DMS153 (cell line): Measurements from ENCODE around the gene IFT20.

Experiments
- DNase-seq: peaks from one replicate; lab custom pipeline; 2025; lab: John Stamatoyannopoulos, UW

Gene IFT20

DNA sequence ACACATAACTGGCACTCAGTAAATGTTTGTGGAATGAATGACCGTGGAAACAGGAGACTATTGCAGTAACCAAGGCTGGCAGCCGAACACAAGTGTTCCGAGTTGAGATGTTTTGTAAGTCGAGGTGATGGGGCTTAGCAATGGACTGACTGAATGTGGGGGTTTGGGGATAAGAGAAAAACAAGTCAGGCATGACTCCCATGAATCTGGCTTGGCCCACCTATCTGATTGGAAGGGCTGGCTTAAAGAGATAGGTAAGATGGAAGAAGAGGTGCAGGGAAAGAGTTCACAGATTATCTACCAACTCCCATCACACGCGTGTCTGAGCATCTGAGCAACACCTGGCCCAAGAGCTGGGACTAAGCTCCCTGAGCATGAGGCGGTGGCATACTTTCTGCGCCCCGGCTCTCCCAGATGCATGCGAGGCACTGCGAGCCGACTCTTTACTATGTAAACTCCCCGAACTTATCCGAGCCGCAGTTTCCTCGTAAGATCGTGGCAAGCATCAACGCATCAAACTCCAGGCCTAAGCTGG lies 539 bp downstream of the IFT20 start:
- DNase-seq = no peak

DNA sequence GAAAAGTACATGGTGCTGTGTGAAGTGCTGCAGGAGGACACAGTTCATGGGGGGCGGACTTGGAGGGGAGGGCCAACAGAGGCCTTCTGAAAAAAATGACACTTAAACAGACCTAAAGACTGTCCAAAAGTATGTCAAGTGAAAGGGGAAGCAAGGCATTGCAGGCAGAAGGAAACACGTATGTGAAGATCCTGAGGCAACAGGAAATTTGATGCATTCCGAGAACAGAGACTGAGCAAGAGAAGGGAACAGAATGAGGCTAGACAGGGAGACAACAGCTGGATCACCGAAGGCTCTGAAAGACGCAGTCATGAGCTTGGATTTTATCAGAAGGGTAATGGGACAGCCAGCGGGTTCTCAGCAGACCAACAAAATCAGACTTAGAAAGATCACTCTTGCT lies 1.1 kb downstream of the IFT20 start:
- DNase-seq = no peak

- no peak for DNase-seq
These were observed 2.1 kb downstream of the IFT20 start for GRCh38 chr17:28333083-28333746.

GRCh38 chr17:28331891-28332420 lies 3.3 kb downstream of the IFT20 start:
- DNase-seq = no peak

GRCh38 chr17:28330671-28331070 lies 4.6 kb downstream of the IFT20 start:
- DNase-seq = no peak

DNA sequence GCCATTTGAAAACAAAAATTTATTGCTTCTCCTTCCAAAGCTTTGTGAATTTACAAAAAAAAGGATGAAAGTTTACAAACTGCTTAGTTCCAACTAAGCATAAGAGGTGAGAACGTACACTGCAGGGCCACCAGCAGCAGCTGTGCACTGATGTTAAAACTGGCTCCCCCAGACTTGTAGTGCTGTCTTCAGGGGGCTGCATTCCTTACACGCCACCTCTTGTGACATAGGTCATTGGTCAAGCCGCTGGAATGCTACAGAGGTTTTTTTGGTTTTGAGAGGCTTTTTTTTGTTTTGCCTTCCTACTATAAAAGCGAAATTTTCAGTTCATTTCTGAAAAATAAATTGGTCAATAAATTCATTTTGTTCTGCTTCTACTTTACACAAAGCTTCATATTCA lies 6.9 kb downstream of the IFT20 start:
- no peak for DNase-seq

- no peak for DNase-seq
These were observed 7.6 kb downstream of the IFT20 start for GRCh38 chr17:28327709-28328108.

DNA sequence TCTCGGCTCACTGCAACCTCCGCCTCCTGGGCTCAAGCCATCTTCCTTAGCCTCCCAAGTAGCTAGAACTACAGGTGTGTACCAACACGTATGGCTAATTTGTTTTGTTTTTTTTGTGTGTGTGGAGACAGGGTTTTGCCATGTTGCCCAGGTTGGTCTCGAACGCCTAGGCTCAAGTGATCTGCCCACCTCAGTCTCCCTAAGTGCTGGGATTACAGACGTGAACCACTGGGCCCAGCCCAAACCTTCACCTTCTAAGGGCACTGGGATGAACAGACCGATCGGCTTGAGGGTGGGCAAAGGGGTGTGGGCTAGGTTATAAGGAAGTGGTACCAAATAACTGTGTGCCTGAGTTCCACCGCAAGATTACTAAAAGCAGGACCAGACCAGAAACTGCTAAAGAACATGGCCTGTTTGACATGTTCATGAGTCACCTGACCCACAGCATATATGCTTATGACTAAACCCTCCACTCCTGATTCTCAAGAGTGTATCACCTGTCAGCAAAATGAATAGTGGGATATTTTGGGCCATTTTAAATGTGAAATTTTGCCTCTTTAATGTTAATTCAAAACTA lies 8.2 kb downstream of the IFT20 start:
- DNase-seq = no peak

GRCh38 chr17:28326114-28326513 lies 9.2 kb downstream of the IFT20 start:
- DNase-seq = no peak

DNA sequence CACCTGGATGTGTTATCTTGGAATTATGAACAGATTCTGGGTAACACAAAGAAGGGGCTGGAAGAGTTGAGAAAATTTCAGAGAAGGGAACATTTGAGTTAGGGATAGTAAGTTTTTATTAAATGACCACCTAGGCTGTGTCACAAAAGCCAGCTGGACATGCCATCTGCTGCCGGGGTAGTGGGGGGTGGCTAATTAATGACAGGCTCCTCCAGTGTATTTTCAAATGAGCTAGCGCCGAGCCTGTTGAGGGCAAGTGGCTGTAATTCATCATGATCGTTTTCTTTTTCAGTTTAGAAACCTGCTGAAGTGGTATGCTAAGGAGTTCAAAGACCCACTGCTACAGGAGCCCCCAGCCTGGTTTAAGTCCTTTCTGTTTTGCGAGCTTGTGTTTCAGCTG lies 10.1 kb downstream of the IFT20 start:
- DNase-seq = no peak

DNA sequence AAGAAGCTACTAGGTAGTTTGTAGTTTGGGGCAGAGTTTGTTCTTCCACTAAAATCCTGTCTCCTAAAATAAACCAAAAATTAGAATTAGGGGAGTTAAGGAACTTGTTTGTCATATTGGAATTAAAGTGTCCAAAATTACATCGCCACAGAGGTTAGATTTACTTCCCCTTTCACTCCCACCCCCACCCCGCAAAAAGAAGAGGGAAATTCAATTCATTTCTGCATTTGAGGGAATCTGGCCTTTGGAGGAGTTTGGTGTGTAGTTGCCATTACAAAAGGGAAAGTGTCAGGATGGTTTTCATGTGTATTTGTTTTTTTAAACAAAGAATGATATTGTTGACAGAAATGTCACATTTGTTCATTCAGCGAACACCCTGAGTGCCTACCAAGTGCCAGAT lies 10.5 kb downstream of the IFT20 start:
- DNase-seq = no peak

GRCh38 chr17:28324267-28324745 lies 11.0 kb downstream of the IFT20 start:
- DNase-seq = no peak

DNA sequence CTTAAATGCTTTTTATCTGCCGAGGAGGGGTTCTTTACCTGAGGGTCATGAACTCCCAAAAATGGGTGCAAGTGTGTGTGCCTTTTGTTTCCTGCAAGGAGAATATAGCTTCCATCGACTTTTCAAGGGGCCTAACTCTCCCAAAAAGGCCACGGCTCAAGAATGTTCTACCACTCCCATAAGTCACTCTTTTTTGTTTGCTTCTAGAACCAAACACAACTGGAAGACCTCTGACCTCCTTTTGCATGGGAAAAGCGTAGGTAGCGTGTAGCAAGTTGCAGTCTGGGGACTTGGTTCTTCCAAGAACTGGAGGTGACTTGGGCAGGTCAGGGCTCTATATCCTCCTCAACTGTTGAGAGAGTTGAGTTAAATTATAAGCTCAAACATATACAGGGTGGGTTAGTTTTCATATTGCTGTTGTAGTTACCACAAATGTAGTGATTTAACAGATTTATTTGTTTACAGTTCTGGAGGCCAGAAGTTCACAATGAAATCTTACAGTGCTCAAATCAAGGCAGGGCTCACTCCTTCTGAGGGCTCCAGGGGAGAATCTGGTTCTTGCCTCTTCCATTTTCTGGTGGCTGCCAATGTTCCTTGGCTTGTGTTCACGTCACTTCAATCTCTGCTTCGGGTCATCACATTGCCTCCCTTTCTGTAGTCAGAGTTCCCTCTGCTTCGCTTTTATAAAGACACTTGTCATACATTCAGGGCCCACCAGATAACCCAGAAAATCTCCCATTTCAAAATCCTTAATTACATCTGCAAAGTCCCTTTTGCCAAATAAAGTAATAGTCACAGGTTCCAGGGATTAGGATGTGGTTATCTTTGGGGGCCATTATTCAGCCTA lies 14.8 kb downstream of the IFT20 start:
- no peak for DNase-seq

- no peak for DNase-seq
These were observed 15.7 kb downstream of the IFT20 start for GRCh38 chr17:28319598-28319935.

- DNase-seq = peak; percentile 99
These were observed 16.3 kb downstream of the IFT20 start, which contains the start of gene TMEM97 for GRCh38 chr17:28318759-28319597. TMEM97 (plus strand) TSS chr17:28319200; CDS start chr17:28319240, 40 bp downstream.

DNA sequence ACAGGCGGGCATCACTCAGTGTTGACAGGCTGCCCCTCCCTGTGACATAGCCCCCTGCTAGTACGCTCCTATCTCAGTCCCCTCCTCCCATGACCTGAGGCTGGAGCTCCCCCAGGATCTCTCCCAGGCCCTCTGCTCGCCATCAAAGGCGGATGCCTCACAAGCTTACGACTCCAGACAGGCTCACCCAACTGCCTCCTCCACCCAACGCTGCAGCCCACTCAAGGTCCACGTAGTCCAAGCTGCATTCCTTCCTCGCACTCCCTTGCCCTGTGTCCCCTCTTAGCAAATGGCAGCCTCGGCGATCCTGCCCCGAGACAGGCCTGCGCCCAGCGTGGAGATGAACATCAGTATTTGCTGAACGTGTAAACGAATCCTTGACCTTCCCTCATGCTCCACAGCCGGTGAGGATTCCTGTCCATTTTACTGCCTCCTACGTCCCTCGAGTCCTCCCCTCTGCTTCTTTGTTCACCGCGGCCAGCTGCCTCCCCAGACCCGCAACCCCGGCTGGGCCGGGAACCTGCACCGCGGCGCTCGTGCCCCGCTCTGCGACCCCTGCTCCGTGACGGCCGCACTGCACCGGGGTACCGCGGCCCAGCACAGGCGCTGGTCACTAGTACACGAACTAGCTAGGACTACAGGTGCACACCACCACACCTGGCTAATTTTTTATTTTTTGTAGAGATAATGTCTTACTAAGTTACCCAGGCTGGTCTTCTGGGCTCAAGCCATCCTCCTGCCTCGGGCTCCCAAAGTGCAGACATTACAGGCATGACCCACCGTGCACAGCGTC lies 17.1 kb downstream of the IFT20 start:
- no peak for DNase-seq

GRCh38 chr17:28317099-28317965 lies 17.9 kb downstream of the IFT20 start:
- DNase-seq = no peak

DNA sequence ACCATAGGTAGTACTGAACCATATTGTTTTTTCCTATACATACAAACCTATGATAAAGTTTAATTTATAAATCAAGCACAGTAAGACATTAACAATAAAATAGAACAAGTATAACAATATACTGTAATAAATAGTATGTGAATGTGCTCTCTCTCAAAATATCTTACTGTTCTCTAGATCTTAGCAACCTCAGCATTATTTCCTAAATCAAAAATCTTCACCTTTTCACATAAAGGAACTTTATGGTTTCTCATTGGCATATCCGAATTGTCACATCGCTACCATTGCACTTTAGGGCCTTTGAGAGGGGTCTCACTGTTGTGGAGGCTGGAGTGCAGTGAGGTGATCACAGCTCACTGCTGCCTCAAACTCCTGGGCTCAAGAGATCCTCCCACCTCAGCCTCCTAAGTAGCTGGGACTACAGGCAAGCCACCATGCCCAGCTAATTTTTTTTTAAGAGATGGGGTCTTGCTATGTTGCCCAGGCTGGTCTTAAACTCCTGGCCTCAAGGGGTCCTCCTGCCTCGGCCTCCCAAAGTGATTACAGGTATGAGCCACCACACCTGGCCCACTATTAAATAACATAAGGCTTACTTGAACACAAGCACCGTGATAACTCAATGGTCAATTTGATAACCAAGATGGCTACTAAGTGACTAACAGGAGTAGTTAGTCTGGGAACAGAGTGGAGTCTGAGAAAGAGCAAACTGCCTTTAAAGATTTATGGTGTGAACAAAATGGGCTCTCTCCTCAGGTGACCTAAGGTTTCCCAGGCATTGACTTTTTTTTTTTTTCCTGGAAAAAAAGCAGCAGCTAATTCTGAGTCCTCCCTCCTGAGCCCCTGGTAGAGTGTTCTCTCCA lies 19.2 kb downstream of the IFT20 start:
- DNase-seq = no peak

DNA sequence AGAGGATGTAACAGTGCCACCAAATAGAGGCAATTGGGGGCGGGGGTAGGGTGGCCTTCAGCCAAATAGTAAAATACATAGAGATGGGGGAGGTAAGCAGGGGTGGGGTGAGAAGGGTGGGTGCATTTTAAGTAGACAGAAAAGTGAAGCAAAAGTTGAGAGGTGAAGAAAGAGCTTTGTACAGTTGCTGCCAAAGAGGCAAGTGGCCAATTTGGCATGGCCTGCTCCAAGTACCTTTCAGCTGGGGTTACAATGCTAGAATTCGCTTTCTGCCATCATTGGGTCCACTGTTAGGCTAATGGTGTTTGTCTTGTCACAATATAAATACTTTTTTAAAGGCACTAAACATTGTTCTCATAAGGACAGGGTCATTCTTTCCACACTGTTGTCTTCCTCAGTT lies 21.4 kb downstream of the IFT20 start:
- no peak for DNase-seq
